SK-N-SH treated with all-trans-retinoic acid at 6 μM for 48 hours (cell line): Measurements from ENCODE around the gene CCDC102A.
"Not testable (repeated sequence)": the region's sequence is repeated elsewhere in the genome, so short reads cannot be mapped to it uniquely, and the experiment has no call there.

Experiments used
- ATAC-seq: fragments of 200-7000 bp; cut with Tn5 transposase; 3 replicates; pipeline ENCODE4 v1.9.1; 2020; ENCODE audit warnings: mild to moderate bottlenecking, moderate library complexity
- ARNTL ChIP-seq: fragments of 450-650 bp; formaldehyde crosslinking; IDR thresholded peaks from 2 replicates; pipeline ENCODE4 v1.5.0; 2020; ENCODE audit warnings: low read depth, mild to moderate bottlenecking, moderate library complexity, borderline replicate concordance
- BACH2 ChIP-seq: fragments of 250-450 bp; sonication (Bioruptor Pico); IDR thresholded peaks from 2 replicates; pipeline ENCODE4 v1.9.0; 2021; ENCODE audit warnings: mild to moderate bottlenecking, borderline replicate concordance
- CSDC2 ChIP-seq: fragments of 250-450 bp; sonication (Bioruptor Pico); IDR thresholded peaks from 2 replicates; pipeline ENCODE4 v1.5.0; 2020; ENCODE audit warnings: mild to moderate bottlenecking, moderate library complexity
- ESRRG ChIP-seq: fragments of 250-450 bp; sonication (Bioruptor Pico); IDR thresholded peaks from 2 replicates; pipeline ENCODE4 v1.6.1; 2021; ENCODE audit warnings: mild to moderate bottlenecking
- GLIS3 ChIP-seq: fragments of 250-450 bp; sonication (Bioruptor Pico); IDR thresholded peaks from 2 replicates; pipeline ENCODE4 v1.5.0; 2020; ENCODE audit warnings: mild to moderate bottlenecking, moderate library complexity
- ISL1 ChIP-seq: fragments of 250-450 bp; sonication (Bioruptor Pico); IDR thresholded peaks from 2 replicates; pipeline ENCODE4 v2.1.2; 2022; ENCODE audit warnings: mild to moderate bottlenecking, moderate library complexity
- OSR1 ChIP-seq: fragments of 250-450 bp; sonication (Bioruptor Pico); IDR thresholded peaks from 2 replicates; pipeline ENCODE4 v1.8.0; 2022; ENCODE audit warnings: moderate library complexity, mild to moderate bottlenecking, inconsistent platforms
- POU6F1 ChIP-seq: fragments of 250-450 bp; sonication (Bioruptor Pico); IDR thresholded peaks from 2 replicates; pipeline ENCODE4 v1.8.0; 2021; ENCODE audit warnings: low read depth, mild to moderate bottlenecking, moderate library complexity, borderline replicate concordance
- PPARA ChIP-seq: fragments of 250-450 bp; sonication (Bioruptor Pico); IDR thresholded peaks from 2 replicates; pipeline ENCODE4 v1.5.0; 2020; ENCODE audit warnings: mild to moderate bottlenecking, borderline replicate concordance
- RARB ChIP-seq: fragments of 250-450 bp; sonication (Bioruptor Pico); IDR thresholded peaks from 2 replicates; pipeline ENCODE4 v1.8.0; 2021; ENCODE audit warnings: mild to moderate bottlenecking, moderate library complexity
- SNAI2 ChIP-seq: fragments of 250-450 bp; sonication (Bioruptor Pico); IDR thresholded peaks from 2 replicates; pipeline ENCODE4 v1.5.0; 2020; ENCODE audit warnings: mild to moderate bottlenecking, moderate library complexity
- TCF4 ChIP-seq: fragments of 250-450 bp; sonication (Bioruptor Pico); IDR thresholded peaks from 2 replicates; pipeline ENCODE4 v1.8.0; 2021; ENCODE audit warnings: mild to moderate bottlenecking, moderate library complexity, borderline replicate concordance
- ZC3H10 ChIP-seq: fragments of 250-450 bp; sonication (Bioruptor Pico); IDR thresholded peaks from 2 replicates; pipeline ENCODE4 v1.5.1; 2021; ENCODE audit warnings: mild to moderate bottlenecking, moderate library complexity
- ZFP3 ChIP-seq: fragments of 250-450 bp; sonication (Bioruptor Pico); IDR thresholded peaks from 2 replicates; pipeline ENCODE4 v1.5.0; 2020; ENCODE audit warnings: mild to moderate bottlenecking, moderate library complexity
- ZFP30 ChIP-seq: fragments of 450-650 bp; formaldehyde crosslinking; IDR thresholded peaks from 2 replicates; pipeline ENCODE4 v1.5.0; 2022; ENCODE audit warnings: mild to moderate bottlenecking, moderate library complexity
- ZNF565 ChIP-seq: fragments of 450-650 bp; formaldehyde crosslinking; conservative IDR thresholded peaks from 2 replicates; pipeline ENCODE4 v1.5.0; 2020; ENCODE audit warnings: low read depth, mild to moderate bottlenecking, moderate library complexity
- ZNF70 ChIP-seq: fragments of 450-650 bp; formaldehyde crosslinking; IDR thresholded peaks from 2 replicates; pipeline ENCODE4 v1.5.0; 2020; ENCODE audit warnings: mild to moderate bottlenecking, moderate library complexity
- TF ChIP-seq, protein P1 (sequence below): fragments of 250-450 bp; sonication (Bioruptor Pico); IDR thresholded peaks from 2 replicates; pipeline ENCODE4 v1.5.0; 2020; ENCODE audit warnings: mild to moderate bottlenecking, moderate library complexity
- TF ChIP-seq, protein P2 (sequence below): fragments of 250-450 bp; sonication (Bioruptor Pico); IDR thresholded peaks from 2 replicates; pipeline ENCODE4 v1.8.0; 2020; ENCODE audit warnings: mild to moderate bottlenecking, moderate library complexity, borderline replicate concordance
- TF ChIP-seq, protein P3 (sequence below): fragments of 250-450 bp; sonication (Bioruptor Pico); IDR thresholded peaks from 2 replicates; pipeline ENCODE4 v1.5.1; 2021; ENCODE audit warnings: mild to moderate bottlenecking, moderate library complexity

CCDC102A gene

GRCh38 chr16:57501492-57501891, 34.9 kb downstream of the CCDC102A start:
- ATAC-seq: no peak
- TF ChIP-seq TCF4 (CRISPR knock-in tag): no peak
- no peak for TF ChIP-seq ESRRG (CRISPR knock-in tag)
- no peak for TF ChIP-seq OSR1 (CRISPR knock-in tag)
- TF ChIP-seq POU6F1 (CRISPR knock-in tag): no peak
- no peak for TF ChIP-seq ISL1 (CRISPR knock-in tag)

DNA sequence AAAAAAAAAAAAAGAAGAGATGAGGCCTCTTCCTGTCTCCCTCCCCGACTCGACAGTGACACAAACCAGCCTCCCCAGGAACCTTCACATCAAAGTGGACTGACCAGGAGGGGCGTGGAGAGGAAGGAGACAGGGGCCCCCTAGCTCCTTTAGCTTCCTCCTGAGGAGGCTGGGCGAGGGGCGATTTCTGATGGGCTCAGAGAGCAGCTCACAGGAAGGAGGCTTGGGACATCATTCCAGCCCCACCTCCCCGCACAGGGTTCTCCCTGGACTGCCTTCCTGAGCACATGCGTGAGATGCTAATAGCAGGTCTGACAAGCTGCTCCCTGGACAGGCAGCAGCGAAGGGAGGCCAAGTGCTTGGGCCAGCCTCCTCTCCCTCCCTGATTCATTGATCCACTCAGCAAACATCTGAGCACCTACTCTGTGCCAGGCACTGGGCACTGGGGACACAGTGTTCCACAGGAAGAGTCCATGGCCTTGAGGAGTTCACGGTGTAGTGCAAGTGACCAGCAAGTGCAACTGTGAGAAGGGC, 35.7 kb downstream of the CCDC102A start:
- peak; percentile 53 for ATAC-seq
- TF ChIP-seq ZC3H10 (CRISPR knock-in tag): no peak
- no peak for TF ChIP-seq BACH2 (CRISPR knock-in tag)
- TF ChIP-seq CSDC2: no peak
- TF ChIP-seq, protein P1, sequence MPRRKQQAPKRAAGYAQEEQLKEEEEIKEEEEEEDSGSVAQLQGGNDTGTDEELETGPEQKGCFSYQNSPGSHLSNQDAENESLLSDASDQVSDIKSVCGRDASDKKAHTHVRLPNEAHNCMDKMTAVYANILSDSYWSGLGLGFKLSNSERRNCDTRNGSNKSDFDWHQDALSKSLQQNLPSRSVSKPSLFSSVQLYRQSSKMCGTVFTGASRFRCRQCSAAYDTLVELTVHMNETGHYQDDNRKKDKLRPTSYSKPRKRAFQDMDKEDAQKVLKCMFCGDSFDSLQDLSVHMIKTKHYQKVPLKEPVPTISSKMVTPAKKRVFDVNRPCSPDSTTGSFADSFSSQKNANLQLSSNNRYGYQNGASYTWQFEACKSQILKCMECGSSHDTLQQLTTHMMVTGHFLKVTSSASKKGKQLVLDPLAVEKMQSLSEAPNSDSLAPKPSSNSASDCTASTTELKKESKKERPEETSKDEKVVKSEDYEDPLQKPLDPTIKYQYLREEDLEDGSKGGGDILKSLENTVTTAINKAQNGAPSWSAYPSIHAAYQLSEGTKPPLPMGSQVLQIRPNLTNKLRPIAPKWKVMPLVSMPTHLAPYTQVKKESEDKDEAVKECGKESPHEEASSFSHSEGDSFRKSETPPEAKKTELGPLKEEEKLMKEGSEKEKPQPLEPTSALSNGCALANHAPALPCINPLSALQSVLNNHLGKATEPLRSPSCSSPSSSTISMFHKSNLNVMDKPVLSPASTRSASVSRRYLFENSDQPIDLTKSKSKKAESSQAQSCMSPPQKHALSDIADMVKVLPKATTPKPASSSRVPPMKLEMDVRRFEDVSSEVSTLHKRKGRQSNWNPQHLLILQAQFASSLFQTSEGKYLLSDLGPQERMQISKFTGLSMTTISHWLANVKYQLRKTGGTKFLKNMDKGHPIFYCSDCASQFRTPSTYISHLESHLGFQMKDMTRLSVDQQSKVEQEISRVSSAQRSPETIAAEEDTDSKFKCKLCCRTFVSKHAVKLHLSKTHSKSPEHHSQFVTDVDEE (CRISPR knock-in tag): no peak
- TF ChIP-seq, protein P2, sequence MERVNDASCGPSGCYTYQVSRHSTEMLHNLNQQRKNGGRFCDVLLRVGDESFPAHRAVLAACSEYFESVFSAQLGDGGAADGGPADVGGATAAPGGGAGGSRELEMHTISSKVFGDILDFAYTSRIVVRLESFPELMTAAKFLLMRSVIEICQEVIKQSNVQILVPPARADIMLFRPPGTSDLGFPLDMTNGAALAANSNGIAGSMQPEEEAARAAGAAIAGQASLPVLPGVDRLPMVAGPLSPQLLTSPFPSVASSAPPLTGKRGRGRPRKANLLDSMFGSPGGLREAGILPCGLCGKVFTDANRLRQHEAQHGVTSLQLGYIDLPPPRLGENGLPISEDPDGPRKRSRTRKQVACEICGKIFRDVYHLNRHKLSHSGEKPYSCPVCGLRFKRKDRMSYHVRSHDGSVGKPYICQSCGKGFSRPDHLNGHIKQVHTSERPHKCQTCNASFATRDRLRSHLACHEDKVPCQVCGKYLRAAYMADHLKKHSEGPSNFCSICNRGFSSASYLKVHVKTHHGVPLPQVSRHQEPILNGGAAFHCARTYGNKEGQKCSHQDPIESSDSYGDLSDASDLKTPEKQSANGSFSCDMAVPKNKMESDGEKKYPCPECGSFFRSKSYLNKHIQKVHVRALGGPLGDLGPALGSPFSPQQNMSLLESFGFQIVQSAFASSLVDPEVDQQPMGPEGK (CRISPR knock-in tag): no peak
- TF ChIP-seq, protein P3, sequence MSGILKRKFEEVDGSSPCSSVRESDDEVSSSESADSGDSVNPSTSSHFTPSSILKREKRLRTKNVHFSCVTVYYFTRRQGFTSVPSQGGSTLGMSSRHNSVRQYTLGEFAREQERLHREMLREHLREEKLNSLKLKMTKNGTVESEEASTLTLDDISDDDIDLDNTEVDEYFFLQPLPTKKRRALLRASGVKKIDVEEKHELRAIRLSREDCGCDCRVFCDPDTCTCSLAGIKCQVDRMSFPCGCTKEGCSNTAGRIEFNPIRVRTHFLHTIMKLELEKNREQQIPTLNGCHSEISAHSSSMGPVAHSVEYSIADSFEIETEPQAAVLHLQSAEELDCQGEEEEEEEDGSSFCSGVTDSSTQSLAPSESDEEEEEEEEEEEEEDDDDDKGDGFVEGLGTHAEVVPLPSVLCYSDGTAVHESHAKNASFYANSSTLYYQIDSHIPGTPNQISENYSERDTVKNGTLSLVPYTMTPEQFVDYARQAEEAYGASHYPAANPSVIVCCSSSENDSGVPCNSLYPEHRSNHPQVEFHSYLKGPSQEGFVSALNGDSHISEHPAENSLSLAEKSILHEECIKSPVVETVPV: no peak
- TF ChIP-seq SNAI2: no peak
- no peak for TF ChIP-seq ZFP3 (CRISPR knock-in tag)
- TF ChIP-seq PPARA (CRISPR knock-in tag): no peak
- TF ChIP-seq GLIS3 (CRISPR knock-in tag): no peak
- TF ChIP-seq ARNTL (CRISPR knock-in tag): no peak
- no peak for TF ChIP-seq ZFP30 (CRISPR knock-in tag)
- no peak for TF ChIP-seq ISL1 (CRISPR knock-in tag)
- TF ChIP-seq ZNF565: no peak
- TF ChIP-seq RARB (CRISPR knock-in tag): no peak
- no peak for TF ChIP-seq ZNF70

GRCh38 chr16:57499941-57500340, 36.4 kb downstream of the CCDC102A start:
- not testable (repeated sequence) for ATAC-seq

DNA sequence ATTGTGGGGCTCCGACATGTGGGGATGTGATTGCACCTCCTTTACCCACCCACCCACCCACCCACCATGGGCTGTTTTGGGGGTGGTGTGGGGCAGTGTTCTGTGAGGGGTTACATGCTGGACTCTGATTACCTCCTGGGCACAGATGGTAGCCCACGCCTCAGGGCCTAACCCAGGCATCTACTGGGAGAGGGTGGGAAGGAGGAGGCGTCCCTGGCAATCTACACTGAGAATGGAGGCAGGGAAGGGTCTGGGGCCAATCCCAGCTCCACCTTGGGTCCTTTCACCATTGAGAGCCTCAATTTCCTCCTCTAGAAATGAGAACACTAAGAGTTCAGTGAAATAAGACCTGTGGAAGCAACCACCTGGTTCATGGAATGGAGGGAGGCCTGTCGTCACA, 38.3 kb downstream of the CCDC102A start:
- no peak for ATAC-seq
- TF ChIP-seq CSDC2 (no peak), ZNF70 (no peak), ZC3H10 (CRISPR knock-in tag) (no peak), RARB (CRISPR knock-in tag) (no peak), ZFP30 (CRISPR knock-in tag) (no peak), OSR1 (CRISPR knock-in tag) (no peak), ZFP3 (CRISPR knock-in tag) (no peak)
- TF ChIP-seq, protein P2 (CRISPR knock-in tag): no peak
- TF ChIP-seq, protein P1 (CRISPR knock-in tag): no peak
- TF ChIP-seq, all 23 proteins: peak for 0
